ENCODE results near the gene EYA4. TPM values are rescaled to one million over a fixed set of nuclear protein-coding genes. Genes with fewer than 3 reads are reported as not detected.

The EYA4 gene
- total and polyA plus RNA-seq, 5 donors from 2014 or later = not detected

GRCh38 chr6:133546098-133546497, 304.9 kb downstream of the EYA4 start:
- Mint-ChIP-seq H3K4me1 (no peaks in the 10 kb centered on the region), H3K36me3 (no peaks in the 10 kb centered on the region), H3K9me3 (no peaks in the 10 kb centered on the region), H3K4me3 (no peak overlapping the region), H3K27ac (no peak overlapping the region), H3K27me3 (no peaks in the 10 kb centered on the region)
- Histone ChIP-seq H3K27me3 (ENCODE audit: control insufficient read depth, insufficient read depth, low read length) (no peaks in the 10 kb centered on the region), H3K4me1 (ENCODE audit: control insufficient read depth, insufficient read depth, low read length, poor library complexity, severe bottlenecking) (no peaks in the 10 kb centered on the region), H3K4me3 (ENCODE audit: low read depth, low read length) (no peak overlapping the region), H3K9me3 (ENCODE audit: control insufficient read depth in 2 of 2, low read length in 2 of 2) (no peaks in the 10 kb centered on the region), H3K36me3 (ENCODE audit: control insufficient read depth, insufficient read depth, low read length) (no peaks in the 10 kb centered on the region), H3K27ac (ENCODE audit: insufficient read depth, low read length, poor library complexity, severe bottlenecking) (no peak overlapping the region)
- DNase-seq (no peak), ATAC-seq (ENCODE audit: low read depth in 2 of 2) (no peak)

GRCh38 chr6:133547136-133547535, 306.0 kb downstream of the EYA4 start:
- no peaks in the 10 kb centered on the region for H3K4me1 ChIP-seq (ENCODE audit: control insufficient read depth, insufficient read depth, low read length, poor library complexity, severe bottlenecking)

GRCh38 chr6:133548423-133549159, 307.4 kb downstream of the EYA4 start:
- Histone ChIP-seq H3K27ac (ENCODE audit: insufficient read depth, low read length, poor library complexity, severe bottlenecking) (no peak overlapping the region), H3K27me3 (ENCODE audit: control insufficient read depth, insufficient read depth, low read length) (no peaks in the 10 kb centered on the region), H3K4me3 (ENCODE audit: low read depth, low read length) (no peak overlapping the region), H3K9me3 (ENCODE audit: control insufficient read depth in 2 of 2, low read length in 2 of 2) (no peaks in the 10 kb centered on the region), H3K36me3 (ENCODE audit: control insufficient read depth, insufficient read depth, low read length) (no peaks in the 10 kb centered on the region), H3K4me1 (ENCODE audit: control insufficient read depth, insufficient read depth, low read length, poor library complexity, severe bottlenecking) (no peaks in the 10 kb centered on the region)
- DNase-seq (no peak), ATAC-seq (ENCODE audit: low read depth in 2 of 2) (no peak)
- Mint-ChIP-seq H3K36me3 (no peaks in the 10 kb centered on the region), H3K4me1 (no peaks in the 10 kb centered on the region), H3K4me3 (no peak overlapping the region), H3K27me3 (no peaks in the 10 kb centered on the region), H3K27ac (no peak overlapping the region), H3K9me3 (no peaks in the 10 kb centered on the region)

More at GRCh38 chr6:133547136-133547535, 306.0 kb downstream of the EYA4 start:
- no peaks in the 10 kb centered on the region for H3K4me1 Mint-ChIP-seq
- no peaks in the 10 kb centered on the region for H3K36me3 Mint-ChIP-seq
- H3K4me3 Mint-ChIP-seq = no peak overlapping the region
- ATAC-seq (ENCODE audit: low read depth in 2 of 2) (no peak), DNase-seq (peak in 1 of 3 donors; percentile 4)
- Histone ChIP-seq H3K27me3 (ENCODE audit: control insufficient read depth, insufficient read depth, low read length) (no peaks in the 10 kb centered on the region), H3K9me3 (ENCODE audit: control insufficient read depth in 2 of 2, low read length in 2 of 2) (no peaks in the 10 kb centered on the region), H3K4me3 (ENCODE audit: low read depth, low read length) (no peak overlapping the region), H3K36me3 (ENCODE audit: control insufficient read depth, insufficient read depth, low read length) (no peaks in the 10 kb centered on the region), H3K27ac (ENCODE audit: insufficient read depth, low read length, poor library complexity, severe bottlenecking) (no peak overlapping the region)
- no peak overlapping the region for H3K27ac Mint-ChIP-seq
- H3K27me3 Mint-ChIP-seq = no peaks in the 10 kb centered on the region
- no peaks in the 10 kb centered on the region for H3K9me3 Mint-ChIP-seq

GRCh38 chr6:133549371-133549801, 308.2 kb downstream of the EYA4 start:
- Histone ChIP-seq H3K36me3 (ENCODE audit: control insufficient read depth, insufficient read depth, low read length) (no peaks in the 10 kb centered on the region), H3K27ac (ENCODE audit: insufficient read depth, low read length, poor library complexity, severe bottlenecking) (no peak overlapping the region), H3K4me1 (ENCODE audit: control insufficient read depth, insufficient read depth, low read length, poor library complexity, severe bottlenecking) (no peaks in the 10 kb centered on the region), H3K27me3 (ENCODE audit: control insufficient read depth, insufficient read depth, low read length) (no peaks in the 10 kb centered on the region), H3K9me3 (ENCODE audit: control insufficient read depth in 2 of 2, low read length in 2 of 2) (no peaks in the 10 kb centered on the region), H3K4me3 (ENCODE audit: low read depth, low read length) (no peak overlapping the region)
- Mint-ChIP-seq H3K27me3 (no peaks in the 10 kb centered on the region), H3K4me3 (no peak overlapping the region), H3K36me3 (no peaks in the 10 kb centered on the region), H3K4me1 (no peaks in the 10 kb centered on the region), H3K9me3 (no peaks in the 10 kb centered on the region), H3K27ac (no peak overlapping the region)
- DNase-seq = no peak
- no peak for ATAC-seq (ENCODE audit: low read depth in 2 of 2)

GRCh38 chr6:133550026-133550425, 308.9 kb downstream of the EYA4 start:
- DNase-seq = no peak
- H3K27me3 ChIP-seq (ENCODE audit: control insufficient read depth, insufficient read depth, low read length) = no peaks in the 10 kb centered on the region
- no peak for ATAC-seq (ENCODE audit: low read depth in 2 of 2)
- no peaks in the 10 kb centered on the region for H3K4me1 Mint-ChIP-seq
- H3K27ac Mint-ChIP-seq = no peak overlapping the region
- no peaks in the 10 kb centered on the region for H3K9me3 ChIP-seq (ENCODE audit: control insufficient read depth in 2 of 2, low read length in 2 of 2)
- H3K4me3 Mint-ChIP-seq = no peak overlapping the region
- no peak overlapping the region for H3K27ac ChIP-seq (ENCODE audit: insufficient read depth, low read length, poor library complexity, severe bottlenecking)
- no peaks in the 10 kb centered on the region for H3K36me3 Mint-ChIP-seq
- no peaks in the 10 kb centered on the region for H3K9me3 Mint-ChIP-seq
- H3K27me3 Mint-ChIP-seq = no peaks in the 10 kb centered on the region
- no peaks in the 10 kb centered on the region for H3K4me1 ChIP-seq (ENCODE audit: control insufficient read depth, insufficient read depth, low read length, poor library complexity, severe bottlenecking)
- no peak overlapping the region for H3K4me3 ChIP-seq (ENCODE audit: low read depth, low read length)
- no peaks in the 10 kb centered on the region for H3K36me3 ChIP-seq (ENCODE audit: control insufficient read depth, insufficient read depth, low read length)

GRCh38 chr6:133551436-133551835, 310.3 kb downstream of the EYA4 start:
- no peaks in the 10 kb centered on the region for H3K36me3 ChIP-seq (ENCODE audit: control insufficient read depth, insufficient read depth, low read length)
- no peaks in the 10 kb centered on the region for H3K4me1 ChIP-seq (ENCODE audit: control insufficient read depth, insufficient read depth, low read length, poor library complexity, severe bottlenecking)
- no peak overlapping the region for H3K27ac Mint-ChIP-seq
- DNase-seq (no peak), ATAC-seq (ENCODE audit: low read depth in 2 of 2) (no peak)
- no peaks in the 10 kb centered on the region for H3K9me3 Mint-ChIP-seq
- H3K27ac ChIP-seq (ENCODE audit: insufficient read depth, low read length, poor library complexity, severe bottlenecking) = no peak overlapping the region
- H3K4me3 Mint-ChIP-seq = no peak overlapping the region
- H3K36me3 Mint-ChIP-seq = no peaks in the 10 kb centered on the region
- no peaks in the 10 kb centered on the region for H3K27me3 Mint-ChIP-seq
- H3K9me3 ChIP-seq (ENCODE audit: control insufficient read depth in 2 of 2, low read length in 2 of 2) = no peaks in the 10 kb centered on the region
- H3K27me3 ChIP-seq (ENCODE audit: control insufficient read depth, insufficient read depth, low read length) = no peaks in the 10 kb centered on the region
- H3K4me3 ChIP-seq (ENCODE audit: low read depth, low read length) = no peak overlapping the region
- H3K4me1 Mint-ChIP-seq = no peaks in the 10 kb centered on the region

DNA sequence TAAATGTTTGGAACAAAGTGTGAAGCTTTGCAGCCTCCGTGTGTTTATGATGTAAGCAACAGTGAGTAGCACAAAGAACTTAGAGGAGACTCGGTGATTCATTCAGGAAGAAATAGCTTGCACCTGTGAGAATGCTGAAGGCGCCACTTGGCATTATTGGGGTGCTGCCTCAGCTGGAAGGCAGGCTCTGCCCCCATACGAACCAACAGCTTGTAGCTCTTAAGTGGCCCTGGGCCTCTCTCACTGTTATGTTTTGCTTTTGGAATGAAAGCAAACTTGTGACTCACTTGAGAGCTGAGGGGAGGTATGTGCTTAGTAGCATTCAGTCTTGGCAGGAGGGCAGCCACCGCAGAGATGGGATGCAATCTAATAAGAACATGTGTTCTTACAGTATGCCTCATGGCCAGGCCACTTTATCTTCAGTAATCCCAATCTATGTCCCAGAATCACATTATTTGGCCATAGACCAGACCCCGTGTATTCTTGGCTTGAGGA, 310.7 kb downstream of the EYA4 start:
- no peaks in the 10 kb centered on the region for H3K9me3 ChIP-seq (ENCODE audit: control insufficient read depth in 2 of 2, low read length in 2 of 2)
- no peak for ATAC-seq (ENCODE audit: low read depth in 2 of 2)
- DNase-seq = no peak
- H3K9me3 Mint-ChIP-seq = no peaks in the 10 kb centered on the region
- H3K36me3 Mint-ChIP-seq = no peaks in the 10 kb centered on the region
- H3K4me1 Mint-ChIP-seq = no peaks in the 10 kb centered on the region
- no peak overlapping the region for H3K27ac Mint-ChIP-seq
- no peak overlapping the region for H3K4me3 Mint-ChIP-seq
- no peak overlapping the region for H3K4me3 ChIP-seq (ENCODE audit: low read depth, low read length)
- no peaks in the 10 kb centered on the region for H3K27me3 Mint-ChIP-seq
- no peaks in the 10 kb centered on the region for H3K36me3 ChIP-seq (ENCODE audit: control insufficient read depth, insufficient read depth, low read length)
- no peaks in the 10 kb centered on the region for H3K4me1 ChIP-seq (ENCODE audit: control insufficient read depth, insufficient read depth, low read length, poor library complexity, severe bottlenecking)
- H3K27me3 ChIP-seq (ENCODE audit: control insufficient read depth, insufficient read depth, low read length) = no peaks in the 10 kb centered on the region
- H3K27ac ChIP-seq (ENCODE audit: insufficient read depth, low read length, poor library complexity, severe bottlenecking) = no peak overlapping the region

- H3K27me3 ChIP-seq (ENCODE audit: control insufficient read depth, insufficient read depth, low read length) = no peaks in the 10 kb centered on the region
- no peaks in the 10 kb centered on the region for H3K4me1 ChIP-seq (ENCODE audit: control insufficient read depth, insufficient read depth, low read length, poor library complexity, severe bottlenecking)
- H3K9me3 Mint-ChIP-seq = peaks cover 0 to 4% (median 0%) of the 10 kb centered on the region in 7 donors
- no peak overlapping the region for H3K4me3 ChIP-seq (ENCODE audit: low read depth, low read length)
- H3K27me3 Mint-ChIP-seq = no peaks in the 10 kb centered on the region
- no peak overlapping the region for H3K27ac Mint-ChIP-seq
- no peaks in the 10 kb centered on the region for H3K9me3 ChIP-seq (ENCODE audit: control insufficient read depth in 2 of 2, low read length in 2 of 2)
- no peak overlapping the region for H3K27ac ChIP-seq (ENCODE audit: insufficient read depth, low read length, poor library complexity, severe bottlenecking)
- H3K36me3 Mint-ChIP-seq = no peaks in the 10 kb centered on the region
- H3K4me1 Mint-ChIP-seq = no peaks in the 10 kb centered on the region
- ATAC-seq (ENCODE audit: low read depth in 2 of 2) (no peak), DNase-seq (peak in 2 of 3 donors; percentile 13 to 38)
- no peak overlapping the region for H3K4me3 Mint-ChIP-seq
- no peaks in the 10 kb centered on the region for H3K36me3 ChIP-seq (ENCODE audit: control insufficient read depth, insufficient read depth, low read length)
Measured at GRCh38 chr6:133553652-133554051, 312.5 kb downstream of the EYA4 start.
